ENCODE results near the gene GZMB.
"Not testable (repeated sequence)": the region's sequence is repeated elsewhere in the genome, so short reads cannot be mapped to it uniquely, and the experiment has no call there.

Gene GZMB

GRCh38 chr14:24634158-24634557 lies at the start of gene GZMB:
Gene GZMB, minus strand, starts transcription at chr14:24634190. Its CDS starts 30 bp downstream, at chr14:24634160.
- no peak for DNase-seq

GRCh38 chr14:24681056-24681455 lies 47.1 kb upstream of the GZMB start:
- no peak for DNase-seq

GRCh38 chr14:24680516-24680915 lies 46.5 kb upstream of the GZMB start:
- DNase-seq: no peak

GRCh38 chr14:24679248-24679961 lies 45.4 kb upstream of the GZMB start:
- no peak for DNase-seq

GRCh38 chr14:24678801-24679247 lies 44.8 kb upstream of the GZMB start:
- DNase-seq: peak; percentile 80

GRCh38 chr14:24677956-24678355 lies 44.0 kb upstream of the GZMB start:
- no peak for DNase-seq

- DNase-seq: no peak
Observed at GRCh38 chr14:24674204-24674970, 40.4 kb upstream of the GZMB start.

- no peak for DNase-seq
Observed at GRCh38 chr14:24673534-24674203, 39.7 kb upstream of the GZMB start.

- DNase-seq: peak; percentile 6
Observed at GRCh38 chr14:24673059-24673458, 39.1 kb upstream of the GZMB start.

GRCh38 chr14:24670594-24670993 lies 36.6 kb upstream of the GZMB start:
- no peak for DNase-seq

- no peak for DNase-seq
Observed at GRCh38 chr14:24669651-24670050, 35.7 kb upstream of the GZMB start.

GRCh38 chr14:24665440-24665991 lies 31.5 kb upstream of the GZMB start:
- DNase-seq: no peak

- DNase-seq: no peak
Observed at GRCh38 chr14:24664366-24664765, 30.4 kb upstream of the GZMB start.

GRCh38 chr14:24662753-24663152 lies 28.8 kb upstream of the GZMB start:
- peak; percentile 49 for DNase-seq

GRCh38 chr14:24659916-24660570 lies 26.1 kb upstream of the GZMB start:
- no peak for DNase-seq

GRCh38 chr14:24648361-24648760 lies 14.4 kb upstream of the GZMB start:
- DNase-seq: not testable (repeated sequence)

GRCh38 chr14:24639905-24640304 lies 5.9 kb upstream of the GZMB start:
- DNase-seq: no peak

- DNase-seq: no peak
Observed at GRCh38 chr14:24639270-24639669, 5.3 kb upstream of the GZMB start.

- DNase-seq: no peak
Observed at GRCh38 chr14:24633353-24633752, 637 bp downstream of the GZMB start.

- DNase-seq: no peak
Observed at GRCh38 chr14:24632761-24633160, 1.2 kb downstream of the GZMB start.

- DNase-seq: no peak
Observed at GRCh38 chr14:24632336-24632735, 1.7 kb downstream of the GZMB start.

GRCh38 chr14:24631749-24632335 lies 2.1 kb downstream of the GZMB start:
- no peak for DNase-seq
